GM21515 (cell line): ENCODE measurements around the gene CEP128.

Source experiments
- ATAC-seq: cut with Tn5 transposase; IDR thresholded peaks from one replicate; pipeline ENCODE4 v1.9.1; 2021; ENCODE audit not compliant: unreplicated experiment

The CEP128 gene

DNA sequence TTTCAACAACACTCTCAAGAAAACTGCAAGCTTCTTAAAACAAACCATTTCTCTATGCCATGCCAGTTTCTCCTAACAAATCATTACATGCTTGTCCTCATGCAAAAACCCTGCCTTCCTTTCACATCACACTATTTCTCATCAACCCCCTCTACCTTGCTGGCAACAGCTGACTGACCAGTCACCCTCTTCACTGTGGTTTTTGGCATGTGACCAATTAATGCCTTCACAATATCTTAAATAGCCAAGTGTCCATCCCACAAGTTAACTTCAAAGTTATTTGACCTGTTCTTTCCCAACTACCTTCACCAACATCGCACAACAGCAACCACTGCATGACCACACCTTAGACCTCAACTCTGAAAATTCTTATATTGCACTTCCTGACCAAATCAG lies 159.6 kb downstream of the CEP128 start:
- ATAC-seq, result no peak

DNA sequence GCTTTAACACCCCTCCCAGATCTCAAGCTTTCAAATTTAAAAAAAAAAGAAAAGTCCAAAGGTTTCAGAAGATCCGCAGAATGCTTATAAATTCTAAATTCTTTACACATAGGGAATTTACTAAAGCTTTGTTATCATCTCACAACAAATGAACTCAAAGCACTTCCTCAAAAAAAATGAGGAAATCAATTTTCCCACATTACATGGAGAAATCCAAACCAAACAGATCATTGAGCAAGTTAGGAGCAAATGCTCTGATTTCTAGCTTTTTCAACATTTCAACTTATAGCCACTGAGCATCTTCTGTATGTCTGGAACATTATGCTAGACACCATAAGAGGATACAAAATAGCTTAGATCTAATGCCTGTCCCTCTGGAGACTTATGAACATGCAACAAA lies 161.0 kb downstream of the CEP128 start:
- ATAC-seq, result no peak

DNA sequence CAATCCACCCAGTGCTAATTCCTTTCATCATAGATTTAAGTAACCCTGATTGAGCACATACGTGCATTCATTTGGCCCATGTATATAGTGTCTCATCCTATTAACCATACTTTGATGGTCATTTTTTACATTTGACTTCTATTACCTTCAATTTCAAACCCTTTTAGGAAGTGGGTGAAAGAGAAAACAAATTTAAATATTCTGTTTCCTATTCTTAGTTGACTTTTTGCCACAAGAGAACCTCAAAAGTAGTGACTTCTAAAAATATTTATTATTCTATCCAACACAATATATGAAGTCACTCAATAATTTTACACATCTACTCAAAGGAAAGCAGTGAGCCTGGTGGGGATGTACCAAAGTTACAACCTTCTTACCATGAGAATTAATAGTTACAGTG lies 164.9 kb downstream of the CEP128 start:
- no peak for ATAC-seq

DNA sequence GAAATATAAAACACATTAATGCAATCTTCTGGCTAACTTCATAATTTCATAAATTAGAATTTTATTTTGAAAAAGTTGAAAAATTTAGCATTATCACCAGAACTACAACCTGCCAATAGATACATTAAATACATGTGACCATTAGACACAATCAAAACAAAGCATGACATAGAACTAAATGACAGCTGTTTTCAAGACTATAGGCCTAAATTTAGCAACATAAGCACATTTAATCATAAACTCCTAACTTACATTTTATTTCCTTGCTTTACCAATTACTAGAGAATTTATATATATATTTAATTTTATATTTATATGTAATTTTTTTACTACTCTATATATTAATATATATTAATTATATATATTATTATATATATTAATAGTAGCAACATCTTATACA lies 165.4 kb downstream of the CEP128 start:
- ATAC-seq, result no peak

DNA sequence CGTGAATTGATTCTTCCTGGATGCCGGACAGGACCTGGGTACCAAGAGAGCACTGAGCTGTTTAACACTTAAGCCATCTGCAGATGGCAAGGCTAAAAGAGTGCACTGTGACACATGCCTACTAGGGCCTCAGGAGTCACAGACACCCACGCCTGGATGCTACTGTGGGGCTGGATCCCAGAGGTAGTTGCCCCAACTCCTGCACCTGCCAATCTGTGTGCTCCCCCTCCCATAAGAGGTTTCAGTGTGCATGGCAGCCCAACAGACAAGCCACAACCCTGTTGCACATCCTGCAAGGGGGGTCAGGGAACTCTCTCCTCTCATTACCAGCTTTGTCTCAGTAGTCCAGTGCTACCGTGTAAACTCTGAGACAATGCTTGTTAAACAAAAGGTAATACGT lies 169.0 kb downstream of the CEP128 start:
- ATAC-seq, result no peak

DNA sequence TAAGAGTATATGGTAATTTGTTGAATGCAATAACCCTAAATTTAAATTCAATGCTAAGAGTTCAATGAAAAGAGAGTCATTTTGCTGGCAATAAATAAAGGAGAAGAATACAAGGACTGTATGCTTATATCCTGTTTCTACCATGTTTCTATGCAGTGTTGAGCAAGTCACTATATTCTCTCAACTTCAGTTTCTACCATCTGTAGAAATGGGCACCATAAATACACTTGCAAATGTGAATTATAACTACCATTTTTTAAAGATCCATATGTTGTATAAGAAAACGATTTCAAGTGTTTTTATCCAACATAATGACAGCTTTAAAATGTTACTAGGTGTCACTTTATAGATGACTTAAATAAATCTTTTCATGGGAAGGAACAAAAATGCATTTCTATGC lies 170.3 kb downstream of the CEP128 start:
- no peak for ATAC-seq

DNA sequence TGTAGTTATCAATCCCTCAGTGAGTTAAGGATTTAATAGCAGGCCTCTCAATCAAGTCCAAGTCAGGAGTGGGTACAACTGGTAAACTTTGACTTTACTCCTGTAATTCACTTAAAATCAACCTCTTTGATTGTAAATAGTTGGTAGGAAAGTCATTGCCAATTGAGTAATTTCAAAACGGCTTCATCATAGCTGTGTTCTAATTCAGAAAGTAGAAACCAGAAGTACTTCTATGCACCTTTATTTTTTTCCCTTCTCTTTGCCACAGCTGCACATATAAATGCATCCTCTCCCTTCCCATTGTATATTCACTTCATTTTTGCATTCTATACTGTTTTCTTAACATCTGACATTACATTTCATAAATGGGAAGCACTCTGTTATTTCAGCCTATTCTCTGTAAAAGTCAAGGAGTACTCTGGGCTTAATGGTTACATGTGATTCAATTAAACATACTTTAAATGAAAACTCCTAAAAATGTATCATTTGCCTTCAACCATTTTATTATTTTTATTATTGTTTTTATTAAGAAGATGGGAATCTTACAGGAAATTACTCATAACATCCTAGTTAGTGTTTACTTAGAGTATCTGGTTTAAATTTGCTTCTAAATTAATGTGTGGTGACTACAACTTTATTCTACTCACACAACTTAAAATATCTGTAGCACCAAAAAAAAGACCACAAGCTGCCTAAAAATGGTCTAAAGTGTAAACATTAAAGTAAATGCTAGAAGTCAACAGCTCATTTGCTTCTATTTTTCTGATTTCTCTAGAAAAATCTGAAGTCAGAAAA lies 171.2 kb downstream of the CEP128 start:
- no peak for ATAC-seq

DNA sequence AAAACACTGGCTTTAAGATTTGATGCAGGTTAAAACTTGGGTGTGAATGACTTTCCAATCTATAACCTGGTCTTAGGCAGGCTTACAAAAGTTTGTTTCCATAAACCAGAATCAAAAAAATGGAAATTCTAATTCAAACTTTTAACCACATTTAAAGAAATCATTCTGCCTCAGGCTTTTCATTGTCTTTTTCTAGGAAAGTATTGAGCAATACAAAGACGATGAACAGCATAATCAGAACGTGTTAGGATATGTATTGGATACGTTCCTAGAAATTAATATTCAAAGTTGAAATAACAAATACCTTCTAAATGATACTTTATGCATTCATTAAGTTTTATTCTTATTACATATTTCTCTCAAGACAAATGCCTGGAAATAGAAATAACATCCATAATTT lies 172.9 kb downstream of the CEP128 start:
- ATAC-seq, result no peak

DNA sequence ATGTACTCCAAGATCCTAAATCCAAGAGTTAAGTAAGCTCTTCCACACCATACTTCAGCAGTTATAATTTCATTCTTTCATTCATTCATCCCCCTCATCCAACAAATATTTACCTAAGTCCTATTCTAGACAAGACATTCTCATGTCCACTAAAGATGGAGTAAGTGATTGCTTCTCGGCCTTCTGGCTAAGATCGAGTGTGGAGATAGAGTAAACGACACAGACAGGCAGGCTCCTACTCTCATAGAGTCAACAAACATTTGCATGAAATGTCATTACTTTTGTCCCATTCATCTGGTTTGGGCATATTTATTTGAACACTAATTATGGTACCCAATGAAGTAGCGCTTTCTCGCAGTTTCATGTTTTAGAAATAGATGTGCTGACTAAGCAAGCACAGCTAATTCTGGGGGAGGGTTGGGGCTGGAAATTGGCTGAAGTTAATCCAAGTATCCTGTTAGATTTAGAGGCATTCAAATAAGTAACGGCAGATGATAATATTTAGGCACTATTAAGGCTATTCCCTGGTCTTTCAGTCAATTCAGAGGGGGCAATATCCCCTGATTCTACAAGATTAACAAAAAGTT lies 176.5 kb downstream of the CEP128 start:
- ATAC-seq, result no peak

DNA sequence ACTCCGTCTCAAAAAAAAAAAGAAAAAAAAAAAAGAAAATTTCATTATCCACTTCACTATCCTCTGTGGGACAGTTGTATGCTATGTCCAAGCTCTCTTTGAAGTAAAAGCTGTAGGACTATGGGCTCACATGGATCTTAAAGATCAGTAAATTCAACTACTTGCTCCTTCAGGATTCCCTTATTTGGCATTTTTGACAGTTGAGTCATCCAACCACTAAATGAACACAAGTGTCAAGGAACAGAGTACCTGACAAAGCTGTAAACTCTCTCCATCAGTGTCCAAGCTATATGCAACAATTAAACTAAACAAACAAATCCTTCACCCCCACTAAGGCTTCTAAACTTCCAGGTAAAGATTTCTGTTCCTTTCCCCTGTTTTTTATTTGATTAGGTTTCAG lies 177.0 kb downstream of the CEP128 start:
- ATAC-seq, result no peak

DNA sequence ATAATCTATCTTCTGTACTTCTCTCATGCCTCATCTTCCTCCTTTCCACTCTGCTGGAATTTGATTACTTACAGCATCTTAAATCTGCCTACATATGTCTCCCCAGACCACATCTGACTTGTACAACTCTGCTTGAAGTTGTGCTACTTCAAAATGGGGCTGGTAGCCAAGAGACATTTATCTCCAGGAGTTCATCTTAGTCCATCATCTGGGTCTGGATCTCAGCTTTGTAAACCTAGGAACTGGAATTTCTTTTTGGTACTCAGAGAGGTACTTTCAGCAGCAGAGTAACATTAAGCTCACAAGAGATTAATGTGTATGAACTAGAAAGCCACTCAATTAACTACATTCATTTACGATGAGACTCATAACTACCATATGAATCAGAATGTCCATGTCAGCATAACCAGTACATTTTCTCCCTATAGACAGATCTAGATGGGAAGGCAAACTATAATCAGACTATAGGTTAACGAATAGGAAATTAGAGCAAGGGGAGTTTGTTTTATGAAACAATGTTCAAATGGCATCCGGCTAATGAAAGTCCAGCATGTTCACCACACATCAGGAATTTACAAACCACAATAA lies 178.8 kb downstream of the CEP128 start:
- ATAC-seq, result no peak

DNA sequence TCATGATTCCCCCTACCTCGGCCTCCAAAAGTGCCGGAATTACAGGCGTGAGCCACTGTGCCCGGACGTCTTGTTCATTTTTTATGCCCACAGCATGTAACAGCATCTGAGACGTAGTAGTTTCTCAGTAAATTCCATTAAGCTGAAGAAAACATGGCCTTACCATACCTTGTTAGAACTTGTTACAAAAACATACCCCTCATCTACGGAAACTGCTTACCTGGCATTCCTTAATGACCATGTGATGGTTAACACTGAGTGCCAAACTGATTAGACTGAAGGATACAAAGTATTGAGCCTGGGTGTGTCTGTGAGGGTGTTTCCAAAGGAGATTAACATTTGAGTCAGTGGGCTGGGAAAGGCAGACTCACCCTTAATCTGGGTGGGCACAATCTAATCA lies 186.8 kb downstream of the CEP128 start:
- ATAC-seq, result no peak

DNA sequence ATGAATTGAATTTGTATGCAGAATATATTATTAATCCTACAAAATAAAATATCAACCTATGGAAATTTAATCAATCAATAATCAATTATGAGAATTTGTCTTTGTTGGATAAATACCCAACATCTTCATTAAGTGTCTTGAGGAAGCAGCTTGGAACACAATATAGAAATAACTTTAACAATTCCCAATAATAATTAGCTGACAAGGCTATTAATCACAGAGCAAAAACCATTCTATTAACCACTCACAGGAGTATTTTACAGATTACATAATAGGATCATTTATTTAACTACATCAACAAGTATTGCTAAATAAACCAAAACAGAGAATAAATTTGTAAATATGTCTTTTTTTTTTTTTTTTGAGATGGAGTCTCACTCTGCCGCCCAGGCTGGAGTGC lies 190.3 kb downstream of the CEP128 start:
- no peak for ATAC-seq

DNA sequence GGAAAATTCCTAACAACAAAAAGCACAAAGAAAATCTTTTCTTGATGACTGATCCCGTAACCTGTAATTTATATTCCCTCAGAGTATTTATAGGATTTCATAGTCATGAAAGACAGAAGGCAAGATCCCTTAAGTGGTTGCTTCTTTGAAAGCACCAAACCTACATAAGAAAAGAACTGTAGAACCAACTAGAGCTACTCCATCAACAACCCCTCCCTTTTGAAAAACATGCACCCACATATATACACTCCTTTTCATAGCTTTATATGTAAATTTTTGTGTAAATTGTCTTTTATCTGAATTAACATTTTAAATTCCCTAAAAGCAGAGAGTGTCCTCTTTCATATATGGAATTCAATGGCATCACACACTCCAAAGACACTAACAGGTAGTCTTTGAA lies 215.3 kb downstream of the CEP128 start:
- no peak for ATAC-seq

DNA sequence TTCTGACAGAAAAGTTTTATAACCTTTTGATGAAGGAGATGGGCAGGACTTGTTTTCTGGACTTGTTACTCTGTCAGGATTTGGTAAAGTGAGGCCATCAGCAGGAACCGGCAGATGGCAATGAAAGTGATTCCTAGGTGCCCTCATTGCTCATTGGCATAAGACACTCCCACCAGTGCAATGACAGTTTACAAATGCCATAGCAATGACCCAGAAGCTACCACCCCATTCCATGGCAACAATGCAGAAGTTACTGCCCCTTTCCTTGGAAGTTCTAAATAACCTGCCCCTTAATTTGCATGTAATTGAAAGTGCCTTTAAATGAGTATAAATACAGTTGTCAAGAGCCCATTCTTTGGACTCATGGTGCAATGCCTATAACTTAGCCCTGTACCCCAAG lies 222.6 kb downstream of the CEP128 start:
- no peak for ATAC-seq

DNA sequence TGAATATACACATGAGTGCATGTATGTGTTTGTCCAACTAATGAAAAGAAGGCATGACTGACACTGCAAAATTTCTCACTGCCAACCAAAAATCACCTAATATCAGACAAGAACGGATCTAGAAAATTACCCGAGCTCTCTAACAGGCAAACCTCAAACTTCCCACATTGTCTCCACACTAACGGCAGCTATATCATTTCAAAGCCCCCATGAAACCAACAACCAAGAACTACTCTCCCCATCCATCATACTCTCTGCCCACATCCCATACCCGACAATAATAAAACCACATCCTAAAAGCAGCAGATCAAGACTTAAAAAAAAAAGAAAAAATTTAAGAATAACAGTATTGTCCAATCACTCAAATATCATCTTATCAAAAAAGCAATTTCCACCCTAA lies 227.1 kb downstream of the CEP128 start:
- ATAC-seq, result no peak

DNA sequence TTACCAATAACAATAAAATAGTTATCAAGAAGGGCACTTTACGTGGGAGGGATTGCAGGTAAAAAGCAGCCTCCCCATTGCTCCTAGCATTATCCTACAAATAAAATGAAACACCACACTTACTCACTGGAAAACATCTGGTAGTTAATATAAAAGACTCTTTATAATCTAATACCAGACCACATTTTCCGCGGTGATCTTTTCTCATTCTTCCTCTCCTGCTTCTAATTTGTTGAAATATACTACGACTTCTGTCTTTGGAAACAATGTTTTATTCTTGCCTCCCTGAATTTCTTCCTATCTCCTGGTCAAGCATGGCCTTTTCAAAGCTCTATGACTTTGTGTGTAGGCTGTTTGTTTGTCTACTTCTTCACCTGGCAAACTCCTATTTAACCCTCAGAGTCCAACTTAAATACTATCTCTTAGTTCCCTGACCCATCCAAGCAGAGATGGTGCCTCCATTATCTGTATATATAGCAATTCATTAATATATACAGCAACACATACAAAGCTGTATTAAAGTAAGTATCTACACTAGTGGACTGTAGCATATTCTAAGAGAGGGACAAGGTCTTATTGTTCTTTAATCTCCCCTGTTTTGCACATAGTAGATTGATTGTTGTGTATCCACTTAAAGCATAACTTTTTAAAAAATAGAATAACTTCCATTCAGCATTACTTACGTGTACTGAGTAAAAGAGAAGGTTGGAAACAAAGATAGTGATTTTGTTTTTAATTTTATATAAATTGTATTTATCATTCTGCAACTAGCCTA lies 228.3 kb downstream of the CEP128 start:
- no peak for ATAC-seq

DNA sequence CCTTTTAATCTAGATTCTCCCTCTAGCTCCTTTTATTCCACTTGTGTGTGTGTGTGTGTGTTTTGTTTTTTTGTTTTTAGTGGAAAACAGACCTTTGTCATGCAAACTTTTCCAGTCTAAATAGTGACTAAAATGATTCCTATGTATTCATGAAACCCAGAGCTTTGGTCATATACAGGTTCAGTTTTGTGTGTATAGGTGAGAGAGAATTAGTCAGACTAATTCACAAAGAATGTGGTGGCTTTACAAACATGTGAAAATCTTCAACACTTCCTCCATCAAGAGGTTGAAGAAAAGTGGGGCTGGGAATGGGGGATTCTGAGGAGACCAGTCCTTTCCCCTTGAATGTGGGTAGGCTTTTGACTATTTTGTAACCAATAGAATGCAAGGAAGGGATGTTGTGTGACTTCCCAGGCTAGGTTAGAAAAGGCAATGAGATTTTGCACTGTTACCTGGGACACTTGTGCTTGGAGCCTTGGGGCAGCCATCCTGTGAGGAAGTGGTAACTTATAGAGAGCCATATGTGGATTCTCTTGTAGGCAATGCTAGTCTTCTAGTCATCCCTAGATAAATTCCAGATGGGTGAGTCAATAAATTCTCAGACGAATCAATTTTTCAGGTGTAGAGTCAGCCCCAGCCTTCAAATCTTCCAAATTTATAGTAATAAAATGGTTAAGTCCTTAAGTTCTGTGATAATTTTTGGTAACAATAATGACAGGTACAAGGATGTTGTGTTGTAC lies 236.1 kb downstream of the CEP128 start:
- no peak for ATAC-seq

DNA sequence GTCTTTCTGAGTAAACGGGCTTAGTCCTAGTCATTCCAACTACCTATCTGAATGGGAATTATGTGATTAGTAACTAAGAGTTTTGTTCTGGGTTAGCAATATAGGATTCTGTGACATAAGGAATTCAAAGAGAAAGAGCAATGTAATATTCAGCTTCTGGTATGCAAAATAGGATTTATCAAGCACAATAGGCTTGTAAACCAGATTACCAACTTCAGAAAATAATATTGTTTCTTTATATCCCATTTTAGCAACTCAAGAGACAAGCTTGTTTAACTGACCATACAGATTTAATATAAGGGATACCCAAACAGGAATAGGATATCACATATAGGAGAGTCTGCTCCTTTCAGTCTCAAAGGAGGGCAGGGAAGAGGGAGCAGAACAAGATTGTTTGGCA lies 240.9 kb downstream of the CEP128 start:
- no peak for ATAC-seq

DNA sequence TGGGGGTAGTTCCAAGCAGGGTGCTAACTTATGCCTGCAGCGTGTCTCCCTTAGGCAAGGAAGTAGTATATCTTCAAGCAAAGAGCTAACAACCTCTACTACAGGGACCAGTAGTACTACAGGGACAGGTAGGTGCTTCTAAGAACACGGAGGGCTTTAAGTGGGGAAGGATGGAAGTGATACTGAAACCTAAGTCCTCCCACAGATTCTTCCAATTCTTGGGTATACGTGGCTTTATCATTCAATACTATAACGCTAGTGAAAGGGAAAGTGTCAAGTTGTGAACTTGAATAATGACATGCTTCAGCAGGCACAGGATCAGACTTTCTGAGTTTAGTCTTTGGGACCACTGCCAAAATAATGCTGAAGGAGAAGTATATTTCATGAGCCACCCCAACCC lies 241.7 kb downstream of the CEP128 start:
- no peak for ATAC-seq

DNA sequence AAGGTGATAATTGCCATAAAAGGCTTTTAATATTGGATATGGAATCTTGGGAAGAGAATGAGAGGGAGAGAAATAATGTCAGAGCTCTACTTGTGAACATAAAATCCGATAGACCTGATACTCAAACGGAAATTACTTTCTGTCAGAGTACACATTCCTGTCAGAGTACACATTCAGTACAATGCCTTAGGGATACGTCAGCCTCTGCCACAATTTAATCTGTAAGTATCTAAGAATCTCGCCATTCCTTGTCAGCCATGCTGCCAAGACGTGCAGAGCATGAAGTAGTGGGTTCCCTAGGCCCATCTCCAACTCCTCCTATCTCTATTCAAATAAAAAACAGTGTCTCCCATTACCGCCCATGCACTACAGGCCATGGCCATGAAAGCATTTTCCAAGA lies 242.6 kb downstream of the CEP128 start:
- ATAC-seq, result no peak
